Activated effector memory CD4-positive, alpha-beta T cell treated with Interleukin-2 at 50 U/mL for 16 hours (primary cell): ENCODE data around the gene ITPRIP.

Source experiments
- DNase-seq: peaks from one replicate; pipeline ENCODE4 v3.0.0-alpha.2; 2020

Gene ITPRIP

GRCh38 chr10:104339469-104340110 is 1.3 kb upstream of the ITPRIP start:
- DNase-seq, result no peak

- no peak for DNase-seq
These were observed 712 bp downstream of the ITPRIP start for GRCh38 chr10:104337521-104337984.

DNA sequence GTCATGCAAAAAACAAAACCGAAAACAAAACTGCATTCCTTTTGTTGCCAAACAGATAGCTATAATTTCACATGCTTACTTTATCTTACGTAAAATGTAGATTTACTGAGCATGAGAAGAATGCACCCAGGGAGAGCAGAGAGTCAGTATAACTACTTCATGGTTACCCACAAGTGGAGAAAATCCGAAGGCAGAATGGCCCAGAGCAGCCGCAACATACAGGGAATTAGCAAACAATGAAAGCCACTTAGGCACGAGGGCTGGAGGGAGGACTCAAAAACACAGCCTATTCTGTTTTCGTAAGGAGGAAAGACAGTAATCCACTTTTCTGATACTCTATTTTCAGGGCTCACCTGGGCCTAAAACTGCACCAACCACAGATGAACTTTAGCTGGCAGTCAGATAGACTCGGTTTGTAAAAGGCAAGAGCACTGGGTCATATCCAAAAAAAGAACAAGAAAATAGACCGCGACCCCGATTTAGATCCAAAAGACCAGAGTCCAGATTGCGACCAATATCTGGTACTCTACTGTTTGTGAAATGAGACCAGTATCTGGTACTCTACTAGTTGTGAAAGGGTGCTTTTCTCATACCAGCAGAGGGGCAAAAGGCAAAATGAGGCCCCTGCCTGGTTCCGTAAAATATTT is 1.3 kb downstream of the ITPRIP start:
- DNase-seq, result no peak

GRCh38 chr10:104334965-104335650 is 3.2 kb downstream of the ITPRIP start:
- no peak for DNase-seq

DNA sequence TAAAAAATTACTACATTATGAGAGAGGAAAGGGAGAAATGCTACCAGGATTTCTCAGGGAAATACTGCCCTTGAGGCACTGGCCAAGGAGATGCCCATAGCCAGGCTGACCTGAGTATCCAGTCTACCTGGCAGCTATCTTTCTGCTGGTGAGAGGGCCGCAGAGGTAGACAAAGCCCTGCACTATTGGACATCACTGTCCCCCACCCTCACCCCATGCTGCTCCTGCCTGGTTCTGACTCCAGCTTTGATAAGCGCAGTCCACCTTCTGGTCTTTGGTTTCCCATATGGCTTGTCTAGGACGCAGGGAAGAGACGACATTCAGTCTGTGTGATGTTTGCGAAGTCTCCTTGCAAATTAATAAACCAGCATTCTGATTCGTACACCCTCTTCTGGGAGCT is 3.7 kb downstream of the ITPRIP start:
- no peak for DNase-seq

DNA sequence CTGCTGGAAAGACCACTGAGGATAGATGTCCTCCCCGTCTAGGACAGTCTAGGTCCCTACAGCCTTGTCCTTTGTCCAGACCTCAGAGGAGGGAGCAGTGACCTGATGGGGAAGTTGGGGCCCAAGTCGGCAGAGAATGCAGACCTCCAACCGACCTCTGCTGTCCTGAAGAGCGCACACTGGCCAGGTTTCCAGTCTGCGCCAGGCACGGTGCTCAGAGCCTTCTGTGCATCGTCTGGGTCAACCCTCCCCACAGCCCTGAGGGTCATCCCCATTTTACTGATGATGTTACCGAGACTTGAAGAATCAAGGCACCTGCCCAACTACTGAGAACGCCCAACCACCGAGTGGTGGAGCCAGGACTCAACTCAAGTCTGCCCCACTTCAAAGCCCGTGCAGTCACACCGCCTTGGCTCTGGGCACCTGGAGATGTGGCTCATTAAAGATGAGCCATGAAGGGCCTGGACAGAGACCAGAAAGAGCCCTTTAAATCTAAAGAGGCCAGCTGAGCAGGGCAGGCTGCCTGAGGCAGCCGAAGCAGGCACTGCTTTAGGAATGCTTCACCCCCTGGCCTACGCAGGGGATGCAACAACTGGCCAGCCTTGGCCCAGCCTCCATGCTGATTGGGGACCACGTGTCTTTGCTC is 4.4 kb downstream of the ITPRIP start:
- DNase-seq, result no peak

DNA sequence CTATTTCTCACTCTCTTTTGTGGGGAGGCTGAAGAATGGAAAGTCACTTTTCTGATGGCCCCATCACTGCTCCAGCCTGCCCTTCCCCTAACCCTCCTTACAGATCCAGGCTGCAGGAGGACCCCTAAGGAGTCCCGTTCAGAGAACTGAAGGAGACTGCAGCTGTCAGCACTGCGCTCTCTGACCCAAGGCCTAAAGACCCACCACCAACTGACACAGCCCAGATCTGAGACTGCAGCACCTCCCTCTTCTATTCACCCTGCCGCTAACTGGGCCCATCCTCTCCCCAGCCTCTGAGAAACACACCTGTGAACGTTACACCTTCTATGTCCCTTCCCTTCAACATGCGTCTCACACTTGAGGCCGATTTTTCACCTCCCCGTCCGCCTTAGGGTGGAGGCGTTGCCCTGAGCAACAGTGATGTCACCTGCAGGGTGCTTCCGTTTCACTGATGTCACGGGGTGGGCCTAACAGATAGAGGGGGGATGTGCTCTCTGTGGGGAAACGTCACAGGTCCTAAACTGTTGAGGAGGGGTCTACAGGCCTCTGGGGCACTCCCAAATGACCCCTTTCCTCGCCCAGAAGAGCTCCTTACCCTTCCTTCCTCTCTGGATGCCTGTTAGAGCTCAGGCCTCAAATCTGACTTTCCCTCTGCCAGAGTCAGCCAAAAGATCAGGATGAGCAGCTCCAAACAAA is 5.1 kb downstream of the ITPRIP start:
- DNase-seq, result no peak

DNA sequence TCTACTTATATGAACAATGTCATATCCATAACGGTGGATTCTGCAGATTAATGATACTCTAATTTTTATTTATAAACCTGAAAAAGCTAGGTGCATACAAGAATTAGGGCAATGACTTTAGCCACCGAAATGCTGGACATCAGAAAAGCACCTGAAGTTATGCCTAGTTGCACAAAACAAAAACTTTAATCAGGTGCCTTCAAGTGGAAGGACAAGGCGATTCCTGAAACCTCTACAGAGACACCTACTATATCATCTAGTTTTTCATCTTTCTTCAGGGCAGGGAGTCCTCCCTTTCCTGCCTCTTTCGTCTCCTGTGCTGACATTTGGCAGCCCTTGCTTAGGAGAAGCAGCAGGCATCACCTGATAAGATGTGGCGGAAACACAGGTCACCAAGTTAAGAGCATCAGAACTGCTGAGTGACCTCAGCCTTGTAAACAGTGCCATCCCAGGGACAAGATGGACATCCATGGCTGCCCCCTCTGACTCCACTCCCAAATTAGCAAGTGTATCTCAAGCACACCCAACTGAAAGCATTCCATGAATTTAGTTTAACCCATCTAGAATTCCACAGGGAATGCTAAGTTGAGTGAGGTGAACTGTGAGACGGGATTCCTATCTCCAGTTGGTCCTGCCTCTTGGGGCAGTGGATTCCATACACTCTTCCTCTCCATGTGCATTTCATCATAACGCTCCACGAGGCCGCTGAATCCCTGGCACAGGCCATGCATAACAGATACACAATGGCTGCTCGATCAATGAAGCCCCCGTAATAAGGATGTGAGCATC is 5.8 kb downstream of the ITPRIP start:
- no peak for DNase-seq

DNA sequence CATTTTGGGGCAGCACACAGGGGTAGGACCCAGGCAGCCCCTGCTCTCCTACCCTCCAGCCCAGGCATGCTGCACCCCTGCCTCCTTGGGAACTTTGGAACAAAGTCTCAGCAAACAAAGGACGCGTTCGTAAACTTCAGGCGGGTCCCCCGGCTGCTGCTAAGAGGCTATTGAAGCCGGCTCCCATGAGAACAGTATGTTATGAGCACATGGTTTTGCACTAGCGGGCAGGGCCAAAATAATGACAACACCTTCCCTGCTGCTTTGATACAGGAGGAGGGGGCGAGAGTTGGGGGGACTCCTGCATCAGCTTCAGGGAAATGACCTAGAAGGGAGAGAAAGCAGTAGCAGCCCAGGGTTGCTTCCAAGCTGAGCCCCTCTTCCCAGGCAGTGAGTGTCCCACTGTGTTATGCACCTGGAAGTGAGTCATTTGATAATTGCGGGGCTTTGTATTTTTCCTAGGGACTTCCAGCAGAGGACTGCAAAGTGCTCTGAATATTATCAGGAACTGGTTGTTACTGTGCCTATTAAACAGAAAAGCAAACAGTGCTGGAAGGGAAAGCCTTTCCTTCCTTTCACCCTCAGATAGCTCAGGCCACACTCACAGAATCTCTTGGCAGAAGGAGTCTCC is 6.9 kb downstream of the ITPRIP start:
- DNase-seq, result no peak

GRCh38 chr10:104330168-104331110 is 7.8 kb downstream of the ITPRIP start:
- no peak for DNase-seq

DNA sequence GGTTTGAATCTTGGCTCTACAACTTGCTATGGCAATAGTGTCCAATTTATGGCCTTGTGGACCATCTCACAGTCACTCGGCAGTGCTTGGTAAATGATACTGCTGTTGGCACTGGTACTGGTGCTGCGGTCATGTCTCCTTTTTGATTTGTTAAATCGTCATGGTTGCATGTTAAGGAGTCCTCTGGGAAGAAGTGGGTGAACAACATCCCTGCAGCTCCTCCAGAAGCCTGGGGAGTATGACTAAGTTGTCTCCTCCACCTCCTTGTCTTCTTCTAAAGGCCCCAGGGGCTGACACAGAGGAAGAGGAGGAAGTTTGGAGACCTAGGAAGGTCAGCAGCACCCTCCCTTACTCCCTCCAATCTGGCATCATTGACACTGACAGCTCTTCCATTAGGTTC is 8.5 kb downstream of the ITPRIP start:
- no peak for DNase-seq

- DNase-seq, result peak; percentile 63
These were observed 9.2 kb downstream of the ITPRIP start for GRCh38 chr10:104328896-104329710.

- DNase-seq, result no peak
These were observed 9.7 kb downstream of the ITPRIP start for GRCh38 chr10:104328646-104328895.

GRCh38 chr10:104327745-104328645 is 10.3 kb downstream of the ITPRIP start:
- DNase-seq, result no peak

- no peak for DNase-seq
These were observed 11.2 kb downstream of the ITPRIP start for GRCh38 chr10:104326991-104327610.

- no peak for DNase-seq
These were observed 12.5 kb downstream of the ITPRIP start for GRCh38 chr10:104325436-104326435.

DNA sequence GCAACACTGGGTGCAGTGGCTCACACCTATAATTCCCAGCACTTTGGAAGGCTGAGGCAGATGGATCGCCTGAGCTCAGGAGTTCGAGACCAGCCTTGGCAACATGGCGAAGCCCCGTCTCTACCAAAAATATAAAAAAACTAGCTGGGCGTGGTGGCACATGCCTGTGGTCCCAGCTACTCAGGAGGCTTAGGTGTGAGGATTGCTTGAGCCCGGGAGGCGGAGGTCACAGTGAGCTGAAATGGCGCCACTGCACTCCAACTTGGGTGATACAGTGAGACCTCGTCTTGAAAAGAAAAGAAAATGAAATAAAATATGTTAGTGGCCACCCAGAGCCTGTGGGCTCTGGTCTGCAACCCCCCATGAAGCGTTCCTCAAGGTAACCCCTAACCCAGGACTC is 13.3 kb downstream of the ITPRIP start:
- no peak for DNase-seq
